Naive thymus-derived CD4-positive, alpha-beta T cell (primary cell): Measurements from ENCODE around the gene GON4L. TPM values are rescaled to one million over a fixed set of nuclear protein-coding genes. Genes with fewer than 3 reads are reported as not detected.
A peak's percentile ranks its signal among the peaks of the same experiment; 100 is the strongest.

ENCODE experiments used
- ATAC-seq: fragments of 150-1000 bp; cut with Tn5 transposase; 2 replicates; pipeline ENCODE4 v1.10.0; 2021; ENCODE audit warnings: mild to moderate bottlenecking, moderate library complexity
- CTCF ChIA-PET: fragments of 350-600 bp; sonication (Branson Sonifier 250); formaldehyde crosslinking; loops from one replicate; lab custom pipeline; 2021; ENCODE audit warnings: antibody characterized with exemption; lab: Charles Lee
- POLR2A ChIA-PET: fragments of 350-600 bp; sonication (Branson Sonifier 250); formaldehyde crosslinking; loops from one replicate; lab custom pipeline; 2021; ENCODE audit warnings: antibody characterized with exemption, inconsistent platforms; lab: Charles Lee
- DNase-seq, 9 donors: peaks; one replicate each; pipeline versions ENCODE4 v3.0.0 to v3.0.0-alpha.2; 2020 to 2022; ENCODE audit warnings: mixed read lengths in 1 of 9
- H3K27ac ChIP-seq: one replicate; pipeline ENCODE4 v1.7.0; 2013; ENCODE audit warnings: mild to moderate bottlenecking, low read depth, low read length, moderate library complexity
- H3K27me3 ChIP-seq, 2 donors: one replicate each; pipeline ENCODE4 v1.7.0; 2013; ENCODE audit warnings: low read length in 2 of 2, mild to moderate bottlenecking in 2 of 2, moderate library complexity in 2 of 2; ENCODE audit not compliant: control insufficient read depth in 2 of 2, insufficient read depth in 2 of 2
- H3K36me3 ChIP-seq, 3 experiments: 1 replicate in 2 of 3; 2 replicates in 1 of 3; pipeline ENCODE4 v1.7.0; 2013; ENCODE audit warnings: low read length in 3 of 3, mild to moderate bottlenecking in 3 of 3, moderate library complexity in 1 of 3; ENCODE audit not compliant: insufficient read depth in 3 of 3, control insufficient read depth in 2 of 3
- H3K4me1 ChIP-seq, 2 donors: one replicate each; pipeline ENCODE4 v1.7.0; 2013; ENCODE audit warnings: low read length in 2 of 2, mild to moderate bottlenecking in 2 of 2, moderate library complexity in 1 of 2; ENCODE audit not compliant: control insufficient read depth in 2 of 2, insufficient read depth in 2 of 2
- H3K4me3 ChIP-seq: 2 replicates; pipeline ENCODE4 v1.7.0; 2013; ENCODE audit warnings: mild to moderate bottlenecking, low read length
- H3K9me3 ChIP-seq, 3 experiments: 1 replicate in 2 of 3; 2 replicates in 1 of 3; pipeline ENCODE4 v1.7.0; 2013; ENCODE audit warnings: low read length in 3 of 3; ENCODE audit not compliant: control insufficient read depth in 2 of 3
- H3K27ac Mint-ChIP-seq, 9 donors: one replicate each; pipeline ENCODE4 v1.8.0; 2020 to 2022; ENCODE audit warnings: mixed read lengths in 9 of 9, mild to moderate bottlenecking in 8 of 9, moderate library complexity in 5 of 9, inconsistent platforms in 2 of 9
- H3K27me3 Mint-ChIP-seq, 5 donors: one replicate each; pipeline ENCODE4 v1.8.0; 2021 to 2022; ENCODE audit warnings: mixed read lengths in 5 of 5, mild to moderate bottlenecking in 1 of 5
- H3K36me3 Mint-ChIP-seq, 5 donors: one replicate each; pipeline ENCODE4 v1.8.0; 2020 to 2022; ENCODE audit warnings: mixed read lengths in 5 of 5, mild to moderate bottlenecking in 3 of 5, inconsistent platforms in 1 of 5
- H3K4me1 Mint-ChIP-seq, 7 donors: one replicate each; pipeline ENCODE4 v1.8.0; 2020 to 2022; ENCODE audit warnings: mixed read lengths in 7 of 7, mild to moderate bottlenecking in 3 of 7, inconsistent platforms in 1 of 7
- H3K4me3 Mint-ChIP-seq, 10 donors: one replicate each; pipeline ENCODE4 v1.8.0; 2020 to 2022; ENCODE audit warnings: mild to moderate bottlenecking in 10 of 10, mixed read lengths in 10 of 10, moderate library complexity in 6 of 10, inconsistent platforms in 2 of 10
- H3K9me3 Mint-ChIP-seq, 11 donors: one replicate each; pipeline ENCODE4 v1.8.0; 2020 to 2022; ENCODE audit warnings: mixed read lengths in 11 of 11, mild to moderate bottlenecking in 4 of 11, inconsistent platforms in 1 of 11, moderate library complexity in 1 of 11
- intact Hi-C, 2 donors: fragments of 100-400 bp; cut with micrococcal nuclease; formaldehyde crosslinking; loops; one replicate each; pipeline ENCODE4 v1.15.1; 2023
- polyA plus RNA-seq, 2 donors: library from polyadenylated mRNA; unstranded; fragments of 300-500 nt; fragmentation: Illumina TruSeq; gene quantifications; one replicate each; pipeline ENCODE4 v1.2.3, GENCODE V29; 2021
- total RNA-seq, 6 experiments: library from RNA in 5 of 6; stranded (reverse) in 5 of 6; gene quantifications; 1 replicate in 5 of 6; 2 replicates in 1 of 6; pipeline ENCODE4 v1.2.3 and lab custom pipeline; 2021 to 2026

Gene GON4L
- total and polyA plus RNA-seq, 7 experiments from 2014 or later, result 25.4 to 138 (median 101) TPM

- no peak for DNase-seq
- peaks cover 6 to 11% (median 10%) of the 10 kb centered on the region in 7 donors for H3K4me1 Mint-ChIP-seq
- peaks cover 3 to 6% of the 10 kb centered on the region in 2 donors for H3K4me1 ChIP-seq
- H3K36me3 Mint-ChIP-seq, result peaks cover 0 to 2% (median 0%) of the 10 kb centered on the region in 5 donors
- no peaks in the 10 kb centered on the region for H3K36me3 ChIP-seq
- no peaks in the 10 kb centered on the region for H3K27me3 ChIP-seq
- no peak overlapping the region for H3K27ac ChIP-seq
- no peaks in the 10 kb centered on the region for H3K9me3 Mint-ChIP-seq
- H3K4me3 Mint-ChIP-seq, result no peak overlapping the region
- no peaks in the 10 kb centered on the region for H3K9me3 ChIP-seq
- no peak overlapping the region for H3K4me3 ChIP-seq
- ChIA-PET POLR2A (no interaction called here), CTCF (no interaction called here)
- no peak for ATAC-seq
- no peak overlapping the region for H3K27ac Mint-ChIP-seq
- no peaks in the 10 kb centered on the region for H3K27me3 Mint-ChIP-seq
- intact Hi-C loops, result no loop called here
These were observed 31.5 kb upstream of the GON4L start for GRCh38 chr1:155888481-155888880.

- no peaks in the 10 kb centered on the region for H3K9me3 Mint-ChIP-seq
- Histone ChIP-seq H3K4me3 (no peak overlapping the region), H3K27ac (no peak overlapping the region), H3K9me3 (no peaks in the 10 kb centered on the region), H3K36me3 (peaks cover 0 to 7% (median 0%) of the 10 kb centered on the region in 3 experiments), H3K4me1 (no peaks in the 10 kb centered on the region), H3K27me3 (no peaks in the 10 kb centered on the region)
- H3K27me3 Mint-ChIP-seq, result no peaks in the 10 kb centered on the region
- CTCF ChIA-PET, result no interaction called here
- no peak for ATAC-seq
- H3K4me1 Mint-ChIP-seq, result no peaks in the 10 kb centered on the region
- DNase-seq, result no peak
- intact Hi-C loops, result no loop called here
- peak overlapping the region in 1 of 9 donors; percentile 12 for H3K27ac Mint-ChIP-seq
- no peak overlapping the region for H3K4me3 Mint-ChIP-seq
- POLR2A ChIA-PET, result no interaction called here
- H3K36me3 Mint-ChIP-seq, result peaks cover 0 to 4% (median 0%) of the 10 kb centered on the region in 5 donors
These were observed 28.0 kb upstream of the GON4L start for GRCh38 chr1:155884982-155885381.

- no peak overlapping the region for H3K27ac ChIP-seq
- no peak overlapping the region for H3K4me3 ChIP-seq
- intact Hi-C loops, result no loop called here
- peaks cover 0 to 4% (median 0%) of the 10 kb centered on the region in 5 donors for H3K36me3 Mint-ChIP-seq
- H3K27me3 ChIP-seq, result no peaks in the 10 kb centered on the region
- no peaks in the 10 kb centered on the region for H3K9me3 Mint-ChIP-seq
- H3K9me3 ChIP-seq, result no peaks in the 10 kb centered on the region
- H3K27me3 Mint-ChIP-seq, result no peaks in the 10 kb centered on the region
- ATAC-seq, result no peak
- DNase-seq, result no peak
- peaks cover 0 to 1% (median 0%) of the 10 kb centered on the region in 7 donors for H3K4me1 Mint-ChIP-seq
- no peak overlapping the region for H3K4me3 Mint-ChIP-seq
- ChIA-PET CTCF (no interaction called here), POLR2A (no interaction called here)
- peak overlapping the region in 1 of 9 donors; percentile 28 for H3K27ac Mint-ChIP-seq
- H3K4me1 ChIP-seq, result no peaks in the 10 kb centered on the region
- H3K36me3 ChIP-seq, result peaks cover 0 to 7% (median 0%) of the 10 kb centered on the region in 3 experiments
These were observed 27.3 kb upstream of the GON4L start for GRCh38 chr1:155884031-155884960.

- ChIA-PET POLR2A (interaction anchor here (0.6 to 1.0 kb wide), 3 partner anchors 10 to 388 kb away, joined by 3 read pairs; no protein-coding TSS in a partner anchor), CTCF (no interaction called here)
- no peaks in the 10 kb centered on the region for H3K27me3 ChIP-seq
- H3K9me3 ChIP-seq, result no peaks in the 10 kb centered on the region
- H3K27ac Mint-ChIP-seq, result no peak overlapping the region
- no peaks in the 10 kb centered on the region for H3K27me3 Mint-ChIP-seq
- no peak overlapping the region for H3K4me3 ChIP-seq
- intact Hi-C loops, result no loop called here
- ATAC-seq (no peak), DNase-seq (no peak)
- peaks cover 0 to 2% (median 0%) of the 10 kb centered on the region in 7 donors for H3K4me1 Mint-ChIP-seq
- H3K4me3 Mint-ChIP-seq, result no peak overlapping the region
- peaks cover 0 to 7% (median 0%) of the 10 kb centered on the region in 3 experiments for H3K36me3 ChIP-seq
- H3K27ac ChIP-seq, result no peak overlapping the region
- H3K36me3 Mint-ChIP-seq, result peaks cover 0 to 2% (median 0%) of the 10 kb centered on the region in 5 donors
- no peaks in the 10 kb centered on the region for H3K4me1 ChIP-seq
- H3K9me3 Mint-ChIP-seq, result no peaks in the 10 kb centered on the region
These were observed 25.8 kb upstream of the GON4L start for GRCh38 chr1:155882766-155883165.

GRCh38 chr1:155882235-155882634 lies 25.2 kb upstream of the GON4L start:
- no peaks in the 10 kb centered on the region for H3K4me1 ChIP-seq
- Mint-ChIP-seq H3K27ac (no peak overlapping the region), H3K4me1 (peaks cover 0 to 2% (median 0%) of the 10 kb centered on the region in 7 donors), H3K27me3 (no peaks in the 10 kb centered on the region), H3K36me3 (peaks cover 0 to 2% (median 0%) of the 10 kb centered on the region in 5 donors), H3K4me3 (no peak overlapping the region), H3K9me3 (no peaks in the 10 kb centered on the region)
- ChIA-PET CTCF (no interaction called here), POLR2A (interaction anchor here (0.6 to 1.0 kb wide), 3 partner anchors 9 to 388 kb away, joined by 3 read pairs; no protein-coding TSS in a partner anchor)
- no peak overlapping the region for H3K27ac ChIP-seq
- DNase-seq (no peak), ATAC-seq (no peak)
- no peak overlapping the region for H3K4me3 ChIP-seq
- intact Hi-C loops, result no loop called here
- H3K9me3 ChIP-seq, result no peaks in the 10 kb centered on the region
- peaks cover 0 to 7% (median 0%) of the 10 kb centered on the region in 3 experiments for H3K36me3 ChIP-seq
- H3K27me3 ChIP-seq, result no peaks in the 10 kb centered on the region

- intact Hi-C loops, result no loop called here
- H3K9me3 Mint-ChIP-seq, result no peaks in the 10 kb centered on the region
- POLR2A ChIA-PET, result interaction anchor here (0.8 kb wide), 1 partner anchor 589 kb away, joined by 3 read pairs; no protein-coding TSS in a partner anchor
These were observed 23.9 kb upstream of the GON4L start for GRCh38 chr1:155880950-155881349.

More at GRCh38 chr1:155880950-155881349, 23.9 kb upstream of the GON4L start:
- Mint-ChIP-seq H3K27ac (no peak overlapping the region), H3K36me3 (peaks cover 0 to 2% (median 0%) of the 10 kb centered on the region in 5 donors), H3K27me3 (no peaks in the 10 kb centered on the region), H3K4me3 (no peak overlapping the region), H3K4me1 (peaks cover 0 to 2% (median 0%) of the 10 kb centered on the region in 7 donors)
- Histone ChIP-seq H3K27me3 (no peaks in the 10 kb centered on the region), H3K9me3 (no peaks in the 10 kb centered on the region), H3K4me1 (no peaks in the 10 kb centered on the region), H3K4me3 (no peak overlapping the region), H3K27ac (no peak overlapping the region), H3K36me3 (peaks cover 0 to 7% (median 0%) of the 10 kb centered on the region in 3 experiments)
- DNase-seq (no peak), ATAC-seq (no peak)
- CTCF ChIA-PET, result no interaction called here
